Measurements from ENCODE around the gene AMDHD1.
"Not testable (repeated sequence)": the region's sequence is repeated elsewhere in the genome, so short reads cannot be mapped to it uniquely, and the experiment has no call there.

Gene AMDHD1

DNA sequence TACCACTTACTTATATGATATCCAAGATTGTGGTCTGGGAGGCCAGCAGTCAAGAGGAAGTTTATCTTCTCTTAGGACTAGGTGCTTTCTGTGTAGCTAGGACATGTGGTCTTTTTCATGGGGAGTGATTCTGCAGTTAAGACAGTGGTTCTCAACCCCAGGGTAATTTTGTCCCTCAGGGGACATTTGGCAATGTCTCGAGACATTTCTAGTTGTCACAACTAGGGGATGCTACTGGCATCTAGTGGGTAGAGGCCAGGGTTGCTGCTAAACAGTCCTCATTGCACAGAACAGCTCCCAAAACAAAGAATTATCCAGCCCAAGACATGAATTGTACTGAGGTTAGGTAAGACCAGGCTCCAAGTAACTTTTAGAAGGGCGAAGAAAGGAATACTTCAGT is 20.0 kb downstream of the AMDHD1 start:
- TF ChIP-seq, protein P1, sequence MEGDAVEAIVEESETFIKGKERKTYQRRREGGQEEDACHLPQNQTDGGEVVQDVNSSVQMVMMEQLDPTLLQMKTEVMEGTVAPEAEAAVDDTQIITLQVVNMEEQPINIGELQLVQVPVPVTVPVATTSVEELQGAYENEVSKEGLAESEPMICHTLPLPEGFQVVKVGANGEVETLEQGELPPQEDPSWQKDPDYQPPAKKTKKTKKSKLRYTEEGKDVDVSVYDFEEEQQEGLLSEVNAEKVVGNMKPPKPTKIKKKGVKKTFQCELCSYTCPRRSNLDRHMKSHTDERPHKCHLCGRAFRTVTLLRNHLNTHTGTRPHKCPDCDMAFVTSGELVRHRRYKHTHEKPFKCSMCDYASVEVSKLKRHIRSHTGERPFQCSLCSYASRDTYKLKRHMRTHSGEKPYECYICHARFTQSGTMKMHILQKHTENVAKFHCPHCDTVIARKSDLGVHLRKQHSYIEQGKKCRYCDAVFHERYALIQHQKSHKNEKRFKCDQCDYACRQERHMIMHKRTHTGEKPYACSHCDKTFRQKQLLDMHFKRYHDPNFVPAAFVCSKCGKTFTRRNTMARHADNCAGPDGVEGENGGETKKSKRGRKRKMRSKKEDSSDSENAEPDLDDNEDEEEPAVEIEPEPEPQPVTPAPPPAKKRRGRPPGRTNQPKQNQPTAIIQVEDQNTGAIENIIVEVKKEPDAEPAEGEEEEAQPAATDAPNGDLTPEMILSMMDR (IDR thresholded peaks at IDR 0.05; ENCODE audit: borderline replicate concordance, insufficient read depth, low read depth, low read length), result no peak
- H3K4me3 ChIP-seq (ENCODE audit: low read depth, low read length), result no peak overlapping the region

DNA sequence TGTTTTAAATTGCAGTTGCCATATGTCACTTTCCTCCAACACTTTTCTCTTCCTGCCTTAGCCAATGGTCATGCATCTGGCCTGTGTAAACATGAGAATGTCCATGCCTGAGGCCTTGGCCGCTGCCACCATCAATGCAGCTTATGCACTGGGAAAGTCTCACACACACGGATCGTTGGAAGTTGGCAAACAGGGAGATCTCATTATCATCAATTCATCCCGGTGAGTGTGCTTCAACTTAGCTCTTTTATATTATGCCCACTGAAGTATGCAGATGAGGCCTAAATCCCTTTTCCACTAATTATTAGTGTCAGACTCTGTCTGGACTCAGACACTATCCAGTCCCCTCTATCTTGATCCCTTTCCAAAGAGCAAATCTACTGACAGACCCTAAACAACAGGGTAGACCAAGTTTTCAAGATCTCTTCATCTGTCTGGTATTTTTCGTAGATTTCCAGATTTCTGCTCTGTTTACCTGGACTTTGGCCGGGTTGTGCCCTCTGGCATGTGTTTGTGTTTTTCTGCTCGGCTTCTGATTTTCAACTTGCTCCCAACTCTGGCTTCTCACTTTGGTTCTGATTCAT is 23.2 kb downstream of the AMDHD1 start:
- no peak overlapping the region for H3K4me3 ChIP-seq (ENCODE audit: low read depth, low read length)
- TF ChIP-seq, protein P1 (IDR thresholded peaks at IDR 0.05; ENCODE audit: borderline replicate concordance, insufficient read depth, low read depth, low read length), result no peak

DNA sequence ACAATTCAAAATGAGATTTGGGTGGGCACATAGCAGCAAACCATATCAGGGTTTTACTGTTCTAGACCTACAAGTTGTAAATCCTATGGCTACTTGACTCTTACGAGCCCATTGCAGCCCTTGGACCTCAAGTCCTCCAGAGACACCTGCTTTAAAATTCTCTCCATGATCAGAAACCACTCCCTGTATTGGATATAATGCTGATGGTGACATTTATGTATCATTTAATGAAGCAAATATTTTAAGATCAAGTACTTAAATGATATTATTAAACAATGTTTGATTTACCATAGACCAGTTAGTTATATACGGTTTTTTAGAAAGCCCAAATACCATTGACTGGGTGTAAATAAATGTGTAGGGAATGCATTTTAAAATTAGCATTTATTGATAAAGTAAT is 24.2 kb downstream of the AMDHD1 start:
- TF ChIP-seq, protein P1 (IDR thresholded peaks at IDR 0.05; ENCODE audit: borderline replicate concordance, insufficient read depth, low read depth, low read length), result no peak

DNA sequence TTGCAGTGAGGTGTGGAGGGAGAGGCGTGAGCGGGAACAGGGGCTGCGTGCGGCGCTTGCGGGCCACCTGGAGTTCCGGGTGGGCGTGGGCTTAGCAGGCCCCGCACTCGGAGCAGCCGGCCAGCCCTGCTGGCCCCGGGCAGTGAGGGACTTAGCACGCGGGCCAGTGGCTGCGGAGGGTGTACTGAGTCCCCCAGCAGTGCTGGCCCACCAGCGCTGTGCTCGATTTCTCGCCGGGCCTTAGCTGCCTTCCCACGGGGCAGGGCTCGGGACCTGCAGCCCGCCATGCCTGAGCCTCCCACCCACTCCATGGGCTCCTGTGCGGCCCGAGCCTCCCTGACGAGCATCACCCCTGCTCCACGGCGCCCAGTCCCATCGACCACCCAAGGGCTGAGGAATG is 26.0 kb downstream of the AMDHD1 start:
- H3K4me3 ChIP-seq (ENCODE audit: low read depth, low read length), result not testable (repeated sequence)

More for the DNA sequence above, 24.2 kb downstream of the AMDHD1 start:
- no peak overlapping the region for H3K4me3 ChIP-seq (ENCODE audit: low read depth, low read length)

DNA sequence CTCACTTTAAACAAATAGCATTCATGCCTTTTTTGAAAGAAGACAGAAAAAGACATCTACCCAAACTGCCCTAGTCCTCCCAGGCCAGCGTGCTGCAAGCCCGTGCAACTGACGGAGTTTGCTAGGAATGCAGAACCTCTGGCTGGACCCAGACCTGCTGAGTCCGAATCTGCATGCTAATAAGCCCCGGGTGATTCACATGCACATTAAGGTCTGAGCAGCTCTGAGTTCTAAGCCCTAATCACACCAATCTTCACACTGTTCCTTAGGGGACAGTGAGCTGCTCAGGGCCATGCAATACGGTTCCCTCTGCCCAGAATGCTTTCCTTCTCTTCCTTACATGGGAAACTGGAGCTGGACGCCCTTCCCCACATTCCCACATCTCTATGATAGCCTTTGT is 27.8 kb downstream of the AMDHD1 start:
- no peak overlapping the region for H3K4me3 ChIP-seq (ENCODE audit: low read depth, low read length)
- TF ChIP-seq, protein P1 (IDR thresholded peaks at IDR 0.05; ENCODE audit: borderline replicate concordance, insufficient read depth, low read depth, low read length), result no peak

DNA sequence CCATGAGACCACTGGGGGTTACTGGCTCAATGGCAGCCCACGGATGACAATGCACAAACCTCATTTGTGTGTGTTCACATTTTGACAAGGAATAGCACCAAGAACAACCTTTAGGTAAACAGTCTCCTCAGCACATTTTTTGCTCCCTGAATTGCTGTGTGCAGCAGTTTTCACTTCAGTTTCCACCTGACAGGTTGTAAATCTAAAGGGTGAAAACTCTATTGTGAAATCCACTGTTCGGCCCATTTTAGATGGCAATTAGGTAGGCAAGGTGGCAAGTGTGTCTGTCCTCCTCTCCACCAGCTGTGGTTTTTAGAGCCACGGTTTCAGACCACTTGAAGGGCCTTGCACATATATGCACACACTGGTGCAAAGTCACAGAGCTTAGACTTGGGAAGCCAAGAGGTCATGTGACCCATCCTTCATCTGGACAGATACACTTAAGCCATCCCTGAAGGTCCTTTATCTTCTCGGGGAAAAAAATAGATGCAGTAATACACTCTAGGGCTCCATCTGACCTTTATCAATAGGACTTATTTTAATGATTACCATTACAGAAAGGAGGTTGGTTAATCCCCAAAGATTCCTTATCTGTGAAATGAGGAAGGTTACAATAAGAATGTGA is 29.8 kb downstream of the AMDHD1 start:
- TF ChIP-seq, protein P1 (IDR thresholded peaks at IDR 0.05; ENCODE audit: borderline replicate concordance, insufficient read depth, low read depth, low read length), result no peak

DNA sequence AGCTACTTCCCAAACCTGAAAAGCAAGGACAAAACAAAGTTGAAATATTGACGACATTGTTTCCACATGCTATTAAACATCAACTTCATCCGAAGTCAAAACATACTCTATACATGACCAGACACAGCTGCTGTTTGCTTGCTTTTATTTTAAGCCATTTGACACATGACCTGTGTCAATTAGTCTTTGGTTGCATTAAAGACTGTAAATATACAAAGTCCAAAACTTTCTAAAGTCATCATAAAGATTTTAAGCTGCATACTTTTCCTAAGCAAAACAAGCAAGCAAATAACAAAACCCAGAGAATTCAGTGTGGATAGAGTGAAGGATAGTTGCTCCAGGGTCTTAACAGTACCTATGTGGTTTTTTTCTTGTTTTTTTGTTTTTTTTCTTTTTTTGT is 31.2 kb downstream of the AMDHD1 start:
- no peak overlapping the region for H3K4me3 ChIP-seq (ENCODE audit: low read depth, low read length)
- TF ChIP-seq, protein P1 (IDR thresholded peaks at IDR 0.05; ENCODE audit: borderline replicate concordance, insufficient read depth, low read depth, low read length), result no peak

More for the DNA sequence above, 29.8 kb downstream of the AMDHD1 start:
- no peak overlapping the region for H3K4me3 ChIP-seq (ENCODE audit: low read depth, low read length)

Measured in GM12875 (cell line).